HepG2 (cell line): ENCODE data around the gene C2orf78. TPM values are rescaled to one million over a fixed set of nuclear protein-coding genes. Genes with fewer than 3 reads are reported as not detected.

ENCODE experiments used
- ATAC-seq: fragments of 200-7000 bp; cut with Tn5 transposase; 3 replicates; pipeline ENCODE4 v1.9.1; 2020; ENCODE audit warnings: mild to moderate bottlenecking, moderate library complexity
- BruUV-seq: library from RNA; stranded (reverse); fragments of 400-500 nt; replicated peaks from 2 replicates; lab custom pipeline; 2021; lab: Mats Ljungman, UMichigan
- CTCF ChIA-PET: fragments of 300-600 bp; formaldehyde crosslinking; extraction: SDS; loops from one replicate; lab custom pipeline; 2021; ENCODE audit warnings: low total read pairs, inconsistent platforms, low intra/inter-chr PET ratio; lab: Yijun Ruan, JAX
- POLR2A ChIA-PET: fragments of 350-600 bp; sonication (Branson Sonifier 250); formaldehyde crosslinking; loops from one replicate; lab custom pipeline; 2020; ENCODE audit warnings: antibody characterized with exemption, inconsistent platforms; lab: Yijun Ruan, JAX
- DNase-seq: peaks from one replicate; pipeline ENCODE4 v3.0.0-alpha.2; 2015; ENCODE audit warnings: low spot score
- FAIRE-seq: peaks from 3 replicates; lab custom pipeline; 2011; peaks lifted over from hg19 to GRCh38; lab: Jason Lieb, UNC
- H2AFZ ChIP-seq: one replicate; pipeline ENCODE4 v1.6.1; 2011; ENCODE audit warnings: low read length, inconsistent platforms
- H3K27ac ChIP-seq: fragments of 300-600 bp; 3 replicates; pipeline ENCODE4 v1.8.0; 2011; ENCODE audit warnings: mixed run types, mild to moderate bottlenecking, mixed read lengths, low read length, inconsistent platforms; ENCODE audit not compliant: insufficient read depth; ENCODE audit errors: extremely low read length
- H3K27me3 ChIP-seq, 2 experiments: fragments of 200-600 bp in 1 of 2; 2 replicates in 1 of 2; 3 replicates in 1 of 2; pipeline versions ENCODE4 v1.6.0 to v1.8.0; 2011; ENCODE audit warnings: low read length in 2 of 2, mild to moderate bottlenecking in 2 of 2, moderate library complexity in 2 of 2, inconsistent platforms in 1 of 2; ENCODE audit not compliant: insufficient read depth in 2 of 2, control insufficient read depth in 1 of 2
- H3K36me3 ChIP-seq, 2 experiments: fragments of 200-600 bp in 1 of 2; replicated peaks in 1 of 2; 2 replicates in 1 of 2; 3 replicates in 1 of 2; pipeline versions ENCODE4 v1.5.1 to v1.8.0; 2011; ENCODE audit warnings: low read length in 2 of 2, inconsistent platforms in 1 of 2; ENCODE audit not compliant: insufficient read depth in 2 of 2, control insufficient read depth in 1 of 2
- H3K4me1 ChIP-seq: 2 replicates; pipeline ENCODE4 v1.5.1; 2012; ENCODE audit warnings: low read length, inconsistent platforms; ENCODE audit not compliant: insufficient read depth
- H3K4me2 ChIP-seq: 2 replicates; pipeline ENCODE4 v1.6.0; 2011; ENCODE audit warnings: low read depth, low read length, inconsistent platforms
- H3K4me3 ChIP-seq, 3 experiments: fragments of 200-600 bp in 1 of 3; sonication (generic), shearing (Covaris generic) in 1 of 3; replicated peaks in 1 of 3; 2 replicates each; pipeline ENCODE4 v1.5.1; 2011 to 2016; ENCODE audit warnings: low read length in 3 of 3, inconsistent platforms in 2 of 3, low read depth in 2 of 3, mild to moderate bottlenecking in 2 of 3, control low read depth in 1 of 3, mixed read lengths in 1 of 3; ENCODE audit not compliant: insufficient read depth in 1 of 3
- H3K79me2 ChIP-seq: one replicate; pipeline ENCODE4 v1.6.1; 2011; ENCODE audit warnings: low read length, inconsistent platforms; ENCODE audit not compliant: insufficient read depth
- H3K9ac ChIP-seq: 2 replicates; pipeline ENCODE4 v1.6.0; 2011; ENCODE audit warnings: mild to moderate bottlenecking, low read depth, low read length, inconsistent platforms; ENCODE audit not compliant: insufficient read depth
- H3K9me3 ChIP-seq: 2 replicates; pipeline ENCODE4 v1.5.1; 2012; ENCODE audit warnings: mild to moderate bottlenecking, low read length
- H4K20me1 ChIP-seq: 2 replicates; pipeline ENCODE4 v1.6.0; 2011; ENCODE audit warnings: inconsistent platforms, mild to moderate bottlenecking, low read length, moderate library complexity; ENCODE audit not compliant: insufficient read depth
- ETV5 ChIP-seq: IDR thresholded peaks from 2 replicates; pipeline ENCODE4 v1.6.1; 2018; ENCODE audit warnings: missing biosample characterization, missing genetic modification reagents, inconsistent platforms, borderline replicate concordance
- MAFK ChIP-seq, 2 experiments: IDR thresholded peaks in 1 of 2; conservative IDR thresholded peaks in 1 of 2; 2 replicates each; pipeline ENCODE4 v1.6.1; 2011; ENCODE audit warnings: improper control_type of control experiment in 2 of 2, low read length in 2 of 2
- ZNF121 ChIP-seq: sonication (generic); formaldehyde crosslinking; IDR thresholded peaks from 2 replicates; pipeline ENCODE4 v1.5.0; 2020; ENCODE audit warnings: mild to moderate bottlenecking, missing genetic modification reagents
- WGBS: methylation state at CpG from one replicate; pipeline ENCODE4 v1.1.6; 2017; ENCODE audit warnings: low lambda C conversion rate; 5-methylcytosine and 5-hydroxymethylcytosine counted together
- in situ Hi-C: cut with HindIII; loops from 2 replicates; pipeline ENCODE4 v1.10.0; 2017; ENCODE audit warnings: low pct_unique_long_range_greater_than_20kb; ENCODE audit not compliant: extremely low pct_ligation_motif_present
- intact Hi-C: fragments of 100-400 bp; cut with micrococcal nuclease; formaldehyde crosslinking; loops from one replicate; pipeline ENCODE4 v1.10.0; 2022; ENCODE audit not compliant: unreplicated experiment
- polyA plus RNA-seq, 8 experiments: library from polyadenylated mRNA; depleted of rRNA in 3 of 8; stranded (reverse) in 7 of 8; unstranded in 1 of 8; fragments of >200 nt; fragmentation: Illumina TruSeq in 4 of 8; extraction: Trizol in 4 of 8; gene quantifications; 2 replicates each; pipeline versions ENCODE4 v1.2.1 to v1.2.3, GENCODE V29; 2011 to 2016; ENCODE audit warnings: low read depth in 4 of 8, missing spikeins in 1 of 8, mixed read lengths in 1 of 8; ENCODE audit not compliant: insufficient read depth in 1 of 8
- total RNA-seq, 5 experiments: library from RNA; depleted of rRNA; stranded (reverse); fragments of >200 nt; fragmentation: Illumina TruSeq; extraction: Trizol; gene quantifications; 2 replicates each; pipeline ENCODE4 v1.2.3, GENCODE V29; 2016; ENCODE audit warnings: low read depth in 1 of 5
- TF ChIP-seq, protein P1 (sequence below): sonication (generic); formaldehyde crosslinking; IDR thresholded peaks from 2 replicates; pipeline ENCODE4 v1.5.0; 2020; ENCODE audit warnings: mild to moderate bottlenecking, missing genetic modification reagents
- TF ChIP-seq, protein P2 (sequence below): sonication (generic); formaldehyde crosslinking; IDR thresholded peaks from 2 replicates; pipeline ENCODE4 v1.9.0; 2021; ENCODE audit warnings: missing genetic modification reagents, borderline replicate concordance
- TF ChIP-seq, protein P3 (sequence below): sonication (generic); formaldehyde crosslinking; IDR thresholded peaks from 2 replicates; pipeline ENCODE4 v1.5.0; 2020; ENCODE audit warnings: mild to moderate bottlenecking, missing genetic modification reagents

The C2orf78 gene
- total and polyA plus RNA-seq, 2 of the 13 experiments (the other 11 are each of a cell fraction or from before 2014, with no cell fraction given) = not detected

DNA sequence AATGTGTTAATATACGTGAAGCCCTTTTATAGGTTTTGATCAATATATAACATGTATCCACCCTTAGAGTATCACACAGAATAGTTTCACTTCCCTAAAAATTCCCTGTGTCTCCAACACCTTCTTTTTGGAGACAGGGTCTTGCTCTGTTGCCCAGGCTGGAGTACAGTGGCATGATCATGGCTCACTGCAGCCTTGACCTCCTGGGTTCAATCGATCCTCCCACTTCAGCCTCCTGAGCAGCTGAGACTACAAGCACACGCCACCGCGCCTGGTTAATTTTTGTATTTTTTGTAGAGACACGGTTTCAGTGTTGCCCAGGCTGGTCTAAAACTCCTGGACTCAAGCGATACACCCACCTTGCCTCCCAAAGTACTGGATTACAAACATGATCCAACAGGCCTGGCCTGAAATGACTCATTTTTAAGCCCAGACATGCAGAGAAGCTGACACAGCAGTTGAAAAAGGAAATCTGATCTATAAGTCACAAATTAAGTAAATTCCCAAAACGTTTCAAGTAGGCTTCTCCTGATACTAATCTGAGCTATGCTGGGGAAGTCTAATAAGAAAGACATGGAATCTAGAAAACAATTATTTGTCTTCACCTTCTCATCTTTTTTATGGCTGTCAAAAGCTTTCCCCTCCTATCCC lies 7.0 kb upstream of the C2orf78 start:
- 88% methylated on average over 8 of the region's 8 CpGs for WGBS
- peaks cover 26% of the 10 kb centered on the region for H3K79me2 ChIP-seq

More for the DNA sequence above, 7.0 kb upstream of the C2orf78 start:
- in situ Hi-C loops = no loop called here
- Histone ChIP-seq H3K27ac (no peak overlapping the region), H3K4me1 (peaks cover 19% of the 10 kb centered on the region), H3K4me2 (no peak overlapping the region), H3K36me3 (peaks cover 12 to 45% of the 10 kb centered on the region in 2 experiments), H3K4me3 (no peak overlapping the region), H3K9ac (no peak overlapping the region), H4K20me1 (no peaks in the 10 kb centered on the region), H3K9me3 (no peaks in the 10 kb centered on the region), H3K27me3 (no peaks in the 10 kb centered on the region; a peak in 1 of 5 replicates), H2AFZ (no peak overlapping the region)
- no peak for ATAC-seq
- TF ChIP-seq ZNF121 (CRISPR knock-in tag) (peak; percentile 78), ETV5 (CRISPR knock-in tag) (no peak), MAFK (conservative IDR thresholded peaks at IDR 0.05 in 1 of 2, IDR thresholded peaks at IDR 0.05 in 1 of 2; ENCODE audit: low read length in 2 of 2) (0 out of 4 replicates have a peak, but pooled peaks of 1 of the 2 experiments have one; percentile 23)
- TF ChIP-seq, protein P1, sequence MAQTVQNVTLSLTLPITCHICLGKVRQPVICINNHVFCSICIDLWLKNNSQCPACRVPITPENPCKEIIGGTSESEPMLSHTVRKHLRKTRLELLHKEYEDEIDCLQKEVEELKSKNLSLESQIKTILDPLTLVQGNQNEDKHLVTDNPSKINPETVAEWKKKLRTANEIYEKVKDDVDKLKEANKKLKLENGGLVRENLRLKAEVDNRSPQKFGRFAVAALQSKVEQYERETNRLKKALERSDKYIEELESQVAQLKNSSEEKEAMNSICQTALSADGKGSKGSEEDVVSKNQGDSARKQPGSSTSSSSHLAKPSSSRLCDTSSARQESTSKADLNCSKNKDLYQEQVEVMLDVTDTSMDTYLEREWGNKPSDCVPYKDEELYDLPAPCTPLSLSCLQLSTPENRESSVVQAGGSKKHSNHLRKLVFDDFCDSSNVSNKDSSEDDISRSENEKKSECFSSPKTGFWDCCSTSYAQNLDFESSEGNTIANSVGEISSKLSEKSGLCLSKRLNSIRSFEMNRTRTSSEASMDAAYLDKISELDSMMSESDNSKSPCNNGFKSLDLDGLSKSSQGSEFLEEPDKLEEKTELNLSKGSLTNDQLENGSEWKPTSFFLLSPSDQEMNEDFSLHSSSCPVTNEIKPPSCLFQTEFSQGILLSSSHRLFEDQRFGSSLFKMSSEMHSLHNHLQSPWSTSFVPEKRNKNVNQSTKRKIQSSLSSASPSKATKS = no peak
- TF ChIP-seq, protein P2, sequence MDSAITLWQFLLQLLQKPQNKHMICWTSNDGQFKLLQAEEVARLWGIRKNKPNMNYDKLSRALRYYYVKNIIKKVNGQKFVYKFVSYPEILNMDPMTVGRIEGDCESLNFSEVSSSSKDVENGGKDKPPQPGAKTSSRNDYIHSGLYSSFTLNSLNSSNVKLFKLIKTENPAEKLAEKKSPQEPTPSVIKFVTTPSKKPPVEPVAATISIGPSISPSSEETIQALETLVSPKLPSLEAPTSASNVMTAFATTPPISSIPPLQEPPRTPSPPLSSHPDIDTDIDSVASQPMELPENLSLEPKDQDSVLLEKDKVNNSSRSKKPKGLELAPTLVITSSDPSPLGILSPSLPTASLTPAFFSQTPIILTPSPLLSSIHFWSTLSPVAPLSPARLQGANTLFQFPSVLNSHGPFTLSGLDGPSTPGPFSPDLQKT = no peak
- TF ChIP-seq, protein P3, sequence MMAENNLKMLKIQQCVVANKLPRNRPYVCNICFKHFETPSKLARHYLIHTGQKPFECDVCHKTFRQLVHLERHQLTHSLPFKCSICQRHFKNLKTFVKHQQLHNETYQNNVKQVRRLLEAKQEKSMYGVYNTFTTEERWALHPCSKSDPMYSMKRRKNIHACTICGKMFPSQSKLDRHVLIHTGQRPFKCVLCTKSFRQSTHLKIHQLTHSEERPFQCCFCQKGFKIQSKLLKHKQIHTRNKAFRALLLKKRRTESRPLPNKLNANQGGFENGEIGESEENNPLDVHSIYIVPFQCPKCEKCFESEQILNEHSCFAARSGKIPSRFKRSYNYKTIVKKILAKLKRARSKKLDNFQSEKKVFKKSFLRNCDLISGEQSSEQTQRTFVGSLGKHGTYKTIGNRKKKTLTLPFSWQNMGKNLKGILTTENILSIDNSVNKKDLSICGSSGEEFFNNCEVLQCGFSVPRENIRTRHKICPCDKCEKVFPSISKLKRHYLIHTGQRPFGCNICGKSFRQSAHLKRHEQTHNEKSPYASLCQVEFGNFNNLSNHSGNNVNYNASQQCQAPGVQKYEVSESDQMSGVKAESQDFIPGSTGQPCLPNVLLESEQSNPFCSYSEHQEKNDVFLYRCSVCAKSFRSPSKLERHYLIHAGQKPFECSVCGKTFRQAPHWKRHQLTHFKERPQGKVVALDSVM (CRISPR knock-in tag) = peak; percentile 41; the same call in 1 of the 2 replicates
- intact Hi-C loops = no loop called here
- CTCF ChIA-PET = no interaction called here
- no peak for FAIRE-seq
- no TSS peak for BruUV-seq
- POLR2A ChIA-PET = no interaction called here
- no peak for DNase-seq
